Measurements from ENCODE around the gene PCDHGA9. TPM values are rescaled to one million over a fixed set of nuclear protein-coding genes. Genes with fewer than 3 reads are reported as not detected.

PCDHGA9 gene
- total and polyA plus RNA-seq, 10 of the 15 experiments (the other 5 are each of a cell fraction or from before 2014, with no cell fraction given): 0.08 to 0.63 (median 0.29) TPM; not detected in 2

- BruUV-seq (replicated peaks): TSS peak; percentile 63
- POLR2A ChIA-PET: interaction anchor here (1.2 kb wide), 1 partner anchor 143 kb away, joined by 5 read pairs; no protein-coding TSS in a partner anchor
- Histone ChIP-seq H3K4me2 (ENCODE audit: control insufficient read depth, insufficient read depth) (peak within 1 kb of the TSS; percentile 79), H3K9me3 (replicated peaks; ENCODE audit: control insufficient read depth, insufficient read depth, low read length) (peaks cover 15% of the 10 kb centered on the region; the same call in 2 of the 3 replicates), H2AFZ (ENCODE audit: control insufficient read depth, low read depth, low read length) (peak within 1 kb of the TSS; percentile 98), H3K27me3 (replicated peaks in 1 of 2; ENCODE audit: control insufficient read depth in 2 of 2, insufficient read depth in 2 of 2, low read length in 1 of 2) (no peaks in the 10 kb centered on the region; a peak in 1 of 4 replicates), H3K4me3 (peak within 1 kb of the TSS; percentile 76), H3K4me1 (ENCODE audit: control insufficient read depth, insufficient read depth, low read length) (peaks cover 4% of the 10 kb centered on the region; the same call in 1 of the 2 replicates), H3K9ac (ENCODE audit: control insufficient read depth, insufficient read depth, low read length) (peak within 1 kb of the TSS; percentile 64), H4K20me1 (ENCODE audit: control insufficient read depth, insufficient read depth) (no peaks in the 10 kb centered on the region), H3K79me2 (ENCODE audit: control insufficient read depth, insufficient read depth, low read length) (no peaks in the 10 kb centered on the region), H3K36me3 (ENCODE audit: control insufficient read depth in 2 of 2, insufficient read depth in 2 of 2, low read length in 1 of 2) (no peaks in the 10 kb centered on the region), H3K27ac (ENCODE audit: control insufficient read depth, insufficient read depth) (no peak within 1 kb of the TSS)
- DNase-seq (ENCODE audit: low read depth, low spot score) (peak; percentile 37), ATAC-seq (peak; percentile 77), FAIRE-seq (peak; percentile 57)
- WGBS (ENCODE audit: insufficient coverage, insufficient replicate concordance, low lambda C conversion rate, missing lambda C conversion rate): 10% methylated on average over 42 of the region's 42 CpGs
- SMC1A ChIA-PET (ENCODE audit: uncharacterized antibody, unreplicated experiment): interaction anchor here (0.7 to 2.8 kb wide), 29 partner anchors 8 to 926 kb away, joined by 3 to 41 read pairs (median 5); partner anchors contain the start of genes PCDHGA10, PCDHGA12, PCDHGB3 and PCDHGC3
- in situ Hi-C loops (cut with MboI) (no loop called here), intact Hi-C loops (cut with micrococcal nuclease; ENCODE audit: unreplicated experiment) (loop anchor here (1.0 to 2.0 kb wide), 4 partner anchors 54 to 137 kb away; partner anchors contain the start of gene PCDHGC3)
- CTCF ChIA-PET: interaction anchor here (0.6 to 10.9 kb wide), 47 partner anchors 9 to 468 kb away, joined by 3 to 245 read pairs (median 4); partner anchors contain the start of genes PCDHGA10, PCDHGA12, PCDHGA6 and PCDHGB3
- RAD21 ChIA-PET (ENCODE audit: unreplicated experiment): interaction anchor here (0.5 to 2.6 kb wide), 25 partner anchors 8 to 234 kb away, joined by 3 to 34 read pairs (median 5); partner anchors contain the start of genes PCDHB9, PCDHGA10, PCDHGA12 and PCDHGB3
- TF ChIP-seq POLR2AphosphoS2 (IDR thresholded peaks at IDR 0.05; ENCODE audit: low read depth, low read length): no peak
- TF ChIP-seq RUNX3 (IDR thresholded peaks at IDR 0.05; ENCODE audit: low read length): peak; percentile 76
- TF ChIP-seq TBL1XR1 (IDR thresholded peaks at IDR 0.05; ENCODE audit: low read depth, low read length): no peak
- no peak for TF ChIP-seq LARP7 (IDR thresholded peaks at IDR 0.05)
- no peak for TF ChIP-seq ZNF217 (IDR thresholded peaks at IDR 0.05)
- peak; percentile 91 for TF ChIP-seq YY1 (IDR thresholded peaks at IDR 0.05; ENCODE audit: low read depth, low read length)
- TF ChIP-seq NFXL1 (IDR thresholded peaks at IDR 0.05; ENCODE audit: borderline replicate concordance): no peak
- peak; percentile 38 for TF ChIP-seq IKZF1 (conservative IDR thresholded peaks at IDR 0.05)
- 0 out of 2 replicates have a peak, but pooled peaks have one; percentile 56 for TF ChIP-seq SMARCA5 (IDR thresholded peaks at IDR 0.05)
- 0 out of 2 replicates have a peak, but pooled peaks have one; percentile 37 for TF ChIP-seq CREB1 (IDR thresholded peaks at IDR 0.05; ENCODE audit: low read depth)
- TF ChIP-seq SP1 (IDR thresholded peaks at IDR 0.05; ENCODE audit: low read depth, low read length): no peak
- no peak for TF ChIP-seq POLR2AphosphoS5 (IDR thresholded peaks at IDR 0.05; ENCODE audit: low read length)
- peak in 1 of 2 experiments; percentile 61; a peak in 1 of 3 replicates for TF ChIP-seq EGR1 (IDR thresholded peaks at IDR 0.05; ENCODE audit: borderline replicate concordance in 1 of 2, low read depth in 2 of 2, low read length in 2 of 2)
- no peak for TF ChIP-seq ZBED1 (IDR thresholded peaks at IDR 0.05; ENCODE audit: borderline replicate concordance)
- no peak for TF ChIP-seq ATF7 (IDR thresholded peaks at IDR 0.05; ENCODE audit: low read depth)
- TF ChIP-seq IKZF2 (IDR thresholded peaks at IDR 0.05): peak; percentile 33 to 36; a peak in 3 of 4 replicates
- TF ChIP-seq BACH1 (IDR thresholded peaks at IDR 0.05; ENCODE audit: borderline replicate concordance): no peak
- peak; percentile 49; the same call in 1 of the 2 replicates for TF ChIP-seq RELB (IDR thresholded peaks at IDR 0.05; ENCODE audit: low read depth)
- 0 out of 2 replicates have a peak, but pooled peaks have one; percentile 65 for TF ChIP-seq NBN (IDR thresholded peaks at IDR 0.05)
- TF ChIP-seq STAT1 (conservative IDR thresholded peaks at IDR 0.05): no peak
- TF ChIP-seq CBX5 (IDR thresholded peaks at IDR 0.05; ENCODE audit: low read depth): peak; percentile 84; the same call in 1 of the 2 replicates
- TF ChIP-seq, protein P1, sequence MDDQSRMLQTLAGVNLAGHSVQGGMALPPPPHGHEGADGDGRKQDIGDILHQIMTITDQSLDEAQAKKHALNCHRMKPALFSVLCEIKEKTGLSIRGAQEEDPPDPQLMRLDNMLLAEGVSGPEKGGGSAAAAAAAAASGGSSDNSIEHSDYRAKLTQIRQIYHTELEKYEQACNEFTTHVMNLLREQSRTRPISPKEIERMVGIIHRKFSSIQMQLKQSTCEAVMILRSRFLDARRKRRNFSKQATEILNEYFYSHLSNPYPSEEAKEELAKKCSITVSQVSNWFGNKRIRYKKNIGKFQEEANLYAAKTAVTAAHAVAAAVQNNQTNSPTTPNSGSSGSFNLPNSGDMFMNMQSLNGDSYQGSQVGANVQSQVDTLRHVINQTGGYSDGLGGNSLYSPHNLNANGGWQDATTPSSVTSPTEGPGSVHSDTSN (IDR thresholded peaks at IDR 0.05; ENCODE audit: insufficient replicate concordance, low read depth, low read length): no peak
- TF ChIP-seq RAD21 (IDR thresholded peaks at IDR 0.05; ENCODE audit: insufficient read depth, low read depth, low read length): peak; percentile 82
- no peak for TF ChIP-seq CHD1 (IDR thresholded peaks at IDR 0.05; ENCODE audit: low read depth, low read length)
These were observed 18.4 kb downstream of the PCDHGA9 start, which contains the start of gene PCDHGA11 for GRCh38 chr5:141420855-141421488. TSS of gene PCDHGA11 (plus strand) at chr5:141421051. CDS start at chr5:141421228, 177 bp downstream.

All from GM12878 (cell line).